Fibroblast of lung (primary cell): ENCODE data around the gene KCTD16. TPM values are rescaled to one million over a fixed set of nuclear protein-coding genes. Genes with fewer than 3 reads are reported as not detected.

Source experiments
- DNase-seq, 2 donors: peaks; one replicate each; pipeline versions ENCODE4 v3.0.0 to v3.0.0-alpha.2; 2010; ENCODE audit warnings: low read depth in 2 of 2
- H2AFZ ChIP-seq: 2 replicates; pipeline ENCODE4 v1.5.1; 2012; ENCODE audit warnings: low read length, control low read depth, inconsistent platforms
- H3K27ac ChIP-seq: 2 replicates; pipeline ENCODE4 v1.5.1; 2011; ENCODE audit warnings: low read length, control low read depth; ENCODE audit not compliant: insufficient read depth
- H3K27me3 ChIP-seq: 2 replicates; pipeline ENCODE4 v1.5.1; 2011; ENCODE audit warnings: mild to moderate bottlenecking, low read length; ENCODE audit not compliant: control insufficient read depth, insufficient read depth
- H3K36me3 ChIP-seq: 2 replicates; pipeline ENCODE4 v1.5.1; 2011; ENCODE audit warnings: low read length; ENCODE audit not compliant: control insufficient read depth, insufficient read depth
- H3K4me1 ChIP-seq: 2 replicates; pipeline ENCODE4 v1.5.1; 2011; ENCODE audit warnings: low read length; ENCODE audit not compliant: control insufficient read depth, insufficient read depth; ENCODE audit errors: extremely low read depth
- H3K4me2 ChIP-seq: 2 replicates; pipeline ENCODE4 v1.5.1; 2011; ENCODE audit warnings: low read length, control low read depth; ENCODE audit not compliant: insufficient read depth; ENCODE audit errors: extremely low read depth
- H3K4me3 ChIP-seq, 4 experiments: fragments of 200-600 bp in 1 of 4; sonication (generic) in 1 of 4; replicated peaks in 1 of 4; 2 replicates each; pipeline ENCODE4 v1.5.1; 2011 to 2016; ENCODE audit warnings: low read length in 4 of 4, low read depth in 3 of 4, mild to moderate bottlenecking in 3 of 4, control low read depth in 2 of 4, inconsistent platforms in 1 of 4, mixed read lengths in 1 of 4; ENCODE audit not compliant: insufficient read depth in 1 of 4; ENCODE audit errors: control extremely low read depth in 1 of 4
- H3K79me2 ChIP-seq: 2 replicates; pipeline ENCODE4 v1.5.1; 2012; ENCODE audit warnings: mild to moderate bottlenecking, low read length, inconsistent platforms; ENCODE audit not compliant: control insufficient read depth, insufficient read depth
- H3K9ac ChIP-seq: 2 replicates; pipeline ENCODE4 v1.5.1; 2011; ENCODE audit warnings: mild to moderate bottlenecking, low read length, control low read depth; ENCODE audit not compliant: insufficient read depth
- H3K9me3 ChIP-seq: 2 replicates; pipeline ENCODE4 v1.5.1; 2012; ENCODE audit warnings: low read depth, low read length; ENCODE audit not compliant: control insufficient read depth, insufficient read depth
- H4K20me1 ChIP-seq: 2 replicates; pipeline ENCODE4 v1.5.1; 2011; ENCODE audit warnings: low read length; ENCODE audit not compliant: control insufficient read depth, insufficient read depth; ENCODE audit errors: extremely low read depth
- EZH2 ChIP-seq: IDR thresholded peaks from 2 replicates; pipeline ENCODE4 v1.5.1; 2012; ENCODE audit warnings: low read length, control low read depth, mild to moderate bottlenecking; ENCODE audit errors: missing control alignments
- polyA plus RNA-seq, 2 donors: library from polyadenylated mRNA; depleted of rRNA in 1 of 2; stranded (reverse) in 1 of 2; unstranded in 1 of 2; fragments of >200 nt; gene quantifications; 2 replicates each; pipeline ENCODE4 v1.2.1, GENCODE V29; 2011 to 2012; ENCODE audit warnings: missing spikeins in 1 of 2
- total RNA-seq: library from RNA; depleted of rRNA; stranded (reverse); fragments of >200 nt; gene quantifications from 2 replicates; pipeline ENCODE4 v1.2.1, GENCODE V29; 2014
- TF ChIP-seq, protein P1 (sequence below), 2 donors: IDR thresholded peaks in 1 of 2; conservative IDR thresholded peaks in 1 of 2; 1 replicate in 1 of 2; 2 replicates in 1 of 2; pipeline ENCODE4 v1.5.1; 2011 to 2012; ENCODE audit warnings: low read length in 2 of 2, control low read depth in 1 of 2, inconsistent platforms in 1 of 2, low read depth in 1 of 2, mild to moderate bottlenecking in 1 of 2

Gene KCTD16
- total and polyA plus RNA-seq, 2 donors (not counting 1 experiment from before 2014, with no cell fraction given) = 0.32 to 1.2 TPM

DNA sequence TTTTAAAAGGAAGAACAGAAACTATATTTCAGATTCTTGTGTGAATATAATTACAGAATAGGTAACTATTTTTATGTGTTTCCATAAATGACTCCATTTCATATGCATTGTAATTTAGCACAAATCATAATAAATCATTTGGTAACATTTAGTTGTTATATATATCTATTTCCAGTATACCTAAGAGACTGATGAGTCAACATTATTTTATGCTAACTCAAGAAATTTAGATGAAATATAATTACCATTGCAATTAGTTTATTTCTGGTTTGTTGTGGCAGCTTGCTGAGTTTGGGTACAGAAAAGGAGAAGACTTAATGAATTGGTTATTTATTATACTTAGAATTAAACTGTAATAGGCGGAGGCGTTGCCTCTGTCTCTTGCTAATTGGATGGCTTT lies 314.9 kb downstream of the KCTD16 start:
- no peak overlapping the region for H3K4me2 ChIP-seq
- no peaks in the 10 kb centered on the region for H4K20me1 ChIP-seq
- H2AFZ ChIP-seq = no peak overlapping the region
- no peak for DNase-seq
- H3K9me3 ChIP-seq = no peaks in the 10 kb centered on the region
- no peak overlapping the region for H3K4me3 ChIP-seq
- no peaks in the 10 kb centered on the region for H3K36me3 ChIP-seq
- H3K79me2 ChIP-seq = no peaks in the 10 kb centered on the region
- no peaks in the 10 kb centered on the region for H3K27me3 ChIP-seq
- TF ChIP-seq, protein P1, sequence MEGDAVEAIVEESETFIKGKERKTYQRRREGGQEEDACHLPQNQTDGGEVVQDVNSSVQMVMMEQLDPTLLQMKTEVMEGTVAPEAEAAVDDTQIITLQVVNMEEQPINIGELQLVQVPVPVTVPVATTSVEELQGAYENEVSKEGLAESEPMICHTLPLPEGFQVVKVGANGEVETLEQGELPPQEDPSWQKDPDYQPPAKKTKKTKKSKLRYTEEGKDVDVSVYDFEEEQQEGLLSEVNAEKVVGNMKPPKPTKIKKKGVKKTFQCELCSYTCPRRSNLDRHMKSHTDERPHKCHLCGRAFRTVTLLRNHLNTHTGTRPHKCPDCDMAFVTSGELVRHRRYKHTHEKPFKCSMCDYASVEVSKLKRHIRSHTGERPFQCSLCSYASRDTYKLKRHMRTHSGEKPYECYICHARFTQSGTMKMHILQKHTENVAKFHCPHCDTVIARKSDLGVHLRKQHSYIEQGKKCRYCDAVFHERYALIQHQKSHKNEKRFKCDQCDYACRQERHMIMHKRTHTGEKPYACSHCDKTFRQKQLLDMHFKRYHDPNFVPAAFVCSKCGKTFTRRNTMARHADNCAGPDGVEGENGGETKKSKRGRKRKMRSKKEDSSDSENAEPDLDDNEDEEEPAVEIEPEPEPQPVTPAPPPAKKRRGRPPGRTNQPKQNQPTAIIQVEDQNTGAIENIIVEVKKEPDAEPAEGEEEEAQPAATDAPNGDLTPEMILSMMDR (conservative IDR thresholded peaks at IDR 0.05 in 1 of 2, IDR thresholded peaks at IDR 0.05 in 1 of 2; ENCODE audit: low read depth in 1 of 2, low read length in 2 of 2) = no peak
- no peak for TF ChIP-seq EZH2
- no peak overlapping the region for H3K27ac ChIP-seq
- no peaks in the 10 kb centered on the region for H3K4me1 ChIP-seq
- no peak overlapping the region for H3K9ac ChIP-seq

DNA sequence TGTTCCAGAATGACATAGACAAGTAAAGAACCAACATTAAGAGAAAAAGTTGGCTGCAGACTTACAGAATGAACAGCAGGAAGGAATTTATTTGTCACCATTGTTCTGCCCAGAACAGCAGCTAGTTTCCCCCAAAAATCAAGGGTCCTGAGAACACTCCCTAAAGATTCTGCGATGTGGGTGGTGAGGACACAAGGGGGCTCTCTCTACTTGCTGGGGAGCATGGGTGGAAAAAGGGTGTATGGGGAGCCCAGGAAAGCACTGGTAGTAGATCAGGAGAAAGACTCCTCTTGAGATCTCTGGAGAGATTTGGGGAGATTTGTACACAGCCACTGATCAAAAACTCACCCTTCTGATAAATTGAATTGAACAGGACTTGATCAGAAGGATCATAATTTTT lies 316.5 kb downstream of the KCTD16 start:
- H3K4me3 ChIP-seq = no peak overlapping the region
- H3K27ac ChIP-seq = no peak overlapping the region
- DNase-seq = peak in 1 of 2 donors; percentile 11
- H3K36me3 ChIP-seq = no peaks in the 10 kb centered on the region
- H3K27me3 ChIP-seq = no peaks in the 10 kb centered on the region
- H3K4me1 ChIP-seq = no peaks in the 10 kb centered on the region
- TF ChIP-seq, protein P1 (conservative IDR thresholded peaks at IDR 0.05 in 1 of 2, IDR thresholded peaks at IDR 0.05 in 1 of 2; ENCODE audit: low read depth in 1 of 2, low read length in 2 of 2) = peak in 1 of 2 donors; percentile 31
- TF ChIP-seq EZH2 = no peak
- H3K9ac ChIP-seq = no peak overlapping the region
- H3K4me2 ChIP-seq = no peak overlapping the region
- H4K20me1 ChIP-seq = no peaks in the 10 kb centered on the region
- no peak overlapping the region for H2AFZ ChIP-seq
- no peaks in the 10 kb centered on the region for H3K9me3 ChIP-seq
- no peaks in the 10 kb centered on the region for H3K79me2 ChIP-seq

DNA sequence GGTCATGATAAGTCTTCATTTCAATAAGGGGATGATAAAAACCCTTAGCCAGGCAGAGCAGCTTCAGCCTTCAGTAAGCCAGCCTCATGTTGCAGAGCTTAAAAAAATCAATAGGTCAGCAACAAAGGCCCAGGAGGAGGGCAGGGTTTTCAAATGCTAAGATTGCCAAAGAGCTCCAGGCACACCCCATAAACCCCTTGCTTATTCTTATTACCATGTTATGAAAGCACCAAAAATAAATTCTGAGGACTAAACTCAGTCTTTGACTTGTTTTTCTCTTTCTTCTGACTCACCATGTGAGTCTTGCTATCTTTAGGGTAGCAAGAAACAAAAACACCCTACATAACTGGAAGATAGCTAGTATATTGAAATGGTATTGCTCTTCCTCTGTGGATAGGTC lies 317.1 kb downstream of the KCTD16 start:
- H3K4me3 ChIP-seq = no peak overlapping the region
- H3K9ac ChIP-seq = no peak overlapping the region
- H3K4me2 ChIP-seq = no peak overlapping the region
- no peaks in the 10 kb centered on the region for H3K36me3 ChIP-seq
- no peak overlapping the region for H2AFZ ChIP-seq
- no peak overlapping the region for H3K27ac ChIP-seq
- H3K79me2 ChIP-seq = no peaks in the 10 kb centered on the region
- H4K20me1 ChIP-seq = no peaks in the 10 kb centered on the region
- TF ChIP-seq, protein P1 (conservative IDR thresholded peaks at IDR 0.05 in 1 of 2, IDR thresholded peaks at IDR 0.05 in 1 of 2; ENCODE audit: low read depth in 1 of 2, low read length in 2 of 2) = no peak
- TF ChIP-seq EZH2 = no peak
- no peaks in the 10 kb centered on the region for H3K4me1 ChIP-seq
- no peaks in the 10 kb centered on the region for H3K9me3 ChIP-seq
- no peaks in the 10 kb centered on the region for H3K27me3 ChIP-seq
- DNase-seq = peak in 1 of 2 donors; percentile 49
